K562 (cell line): ENCODE measurements around the gene AGPAT1. TPM values are rescaled to one million over a fixed set of nuclear protein-coding genes. Genes with fewer than 3 reads are reported as not detected.

ENCODE experiments used
- CBX1 ChIP-seq: sonication (generic); IDR thresholded peaks from 2 replicates; pipeline ENCODE4 v1.6.1; 2016; ENCODE audit warnings: antibody characterized with exemption, low read depth, mild to moderate bottlenecking
- CEBPG ChIP-seq, 3 experiments: fragments of 200-800 bp in 1 of 3; sonication (Bioruptor generic) in 1 of 3; sonication (generic) in 1 of 3; formaldehyde crosslinking in 1 of 3; IDR thresholded peaks in 2 of 3; conservative IDR thresholded peaks in 1 of 3; 2 replicates each; pipeline versions ENCODE4 v1.6.1 to v1.8.0; 2016 to 2022; ENCODE audit warnings: missing compliant biosample characterization in 2 of 3, missing genetic modification characterization in 2 of 3, mild to moderate bottlenecking in 1 of 3, missing genetic modification reagents in 1 of 3
- CHD4 ChIP-seq: fragments of 200-600 bp; sonication (generic); IDR thresholded peaks from 3 replicates; pipeline ENCODE4 v1.6.1; 2012; ENCODE audit warnings: low read depth, mild to moderate bottlenecking, mixed read lengths, low read length, inconsistent platforms; ENCODE audit not compliant: insufficient read depth, insufficient replicate concordance, poor library complexity, severe bottlenecking
- GATAD2B ChIP-seq: fragments of 450-650 bp; IDR thresholded peaks from 2 replicates; pipeline ENCODE4 v1.6.1; 2017; ENCODE audit warnings: mild to moderate bottlenecking, borderline replicate concordance
- HDAC6 ChIP-seq: IDR thresholded peaks from 2 replicates; pipeline ENCODE4 v1.6.1; 2012; ENCODE audit warnings: low read depth, mild to moderate bottlenecking, control low read depth, inconsistent platforms, low read length, moderate library complexity
- KDM1A ChIP-seq, 2 experiments: fragments of 450-650 bp; IDR thresholded peaks; 2 replicates each; pipeline ENCODE4 v1.6.1; 2016; ENCODE audit warnings: mild to moderate bottlenecking in 2 of 2
- KDM4B ChIP-seq, 2 experiments: fragments of 450-650 bp in 1 of 2; sonication (generic) in 1 of 2; IDR thresholded peaks; 2 replicates each; pipeline ENCODE4 v1.6.1; 2016 to 2017; ENCODE audit warnings: borderline replicate concordance in 2 of 2, antibody characterized with exemption in 1 of 2, low read depth in 1 of 2, mild to moderate bottlenecking in 1 of 2
- NCOA1 ChIP-seq: fragments of 450-650 bp; IDR thresholded peaks from 2 replicates; pipeline ENCODE4 v1.6.1; 2016; ENCODE audit warnings: low read depth
- NR2F6 ChIP-seq: fragments of 450-650 bp; formaldehyde crosslinking; IDR thresholded peaks from 2 replicates; pipeline ENCODE4 v1.4.0; 2020; ENCODE audit warnings: mild to moderate bottlenecking
- RFX1 ChIP-seq: fragments of 450-650 bp; IDR thresholded peaks from 2 replicates; pipeline ENCODE4 v1.6.1; 2016; ENCODE audit warnings: mild to moderate bottlenecking, moderate library complexity
- SMC3 ChIP-seq: conservative IDR thresholded peaks from 2 replicates; pipeline ENCODE4 v1.6.1; 2011; ENCODE audit warnings: low read depth, low read length, improper control_type of control experiment; ENCODE audit not compliant: insufficient read depth
- TBP ChIP-seq: optimal IDR thresholded peaks from 2 replicates; pipeline ENCODE3; 2011; ENCODE audit warnings: low read depth, low read length, improper control_type of control experiment
- polyA plus RNA-seq, 8 experiments: library from polyadenylated mRNA; depleted of rRNA in 4 of 8; stranded (reverse) in 5 of 8; unstranded in 3 of 8; fragments of >200 nt; fragmentation: Nextera tagmentation in 2 of 8; fragmentation: Illumina TruSeq in 1 of 8; extraction: Ambion mirVana in 2 of 8; extraction: Trizol in 1 of 8; gene quantifications; 2 replicates each; pipeline versions ENCODE4 v1.2.1 to v1.2.3, GENCODE V29; 2011 to 2014; ENCODE audit warnings: inconsistent platforms in 1 of 8, missing spikeins in 1 of 8
- total RNA-seq, 7 experiments: library from RNA; depleted of rRNA in 6 of 7; stranded (reverse); fragments of >200 nt in 6 of 7; fragmentation: Illumina TruSeq in 2 of 7; extraction: Trizol in 2 of 7; gene quantifications; 2 replicates each; pipeline versions ENCODE4 v1.2.1 to v1.2.3, GENCODE V29; 2011 to 2021; ENCODE audit warnings: low replicate concordance in 1 of 7
- TF ChIP-seq, protein P1 (sequence below): fragments of 450-650 bp; IDR thresholded peaks from 2 replicates; pipeline ENCODE4 v1.6.1; 2016; ENCODE audit warnings: borderline replicate concordance
- TF ChIP-seq, protein P2 (sequence below): fragments of 250-450 bp; sonication (Bioruptor Pico); IDR thresholded peaks from 2 replicates; pipeline ENCODE4 v1.4.0; 2020; ENCODE audit warnings: mild to moderate bottlenecking, moderate library complexity

The AGPAT1 gene
- total and polyA plus RNA-seq, 9 of the 15 experiments (the other 6 are each of a cell fraction or from before 2014, with no cell fraction given): 37.9 to 176 (median 69.4) TPM

DNA sequence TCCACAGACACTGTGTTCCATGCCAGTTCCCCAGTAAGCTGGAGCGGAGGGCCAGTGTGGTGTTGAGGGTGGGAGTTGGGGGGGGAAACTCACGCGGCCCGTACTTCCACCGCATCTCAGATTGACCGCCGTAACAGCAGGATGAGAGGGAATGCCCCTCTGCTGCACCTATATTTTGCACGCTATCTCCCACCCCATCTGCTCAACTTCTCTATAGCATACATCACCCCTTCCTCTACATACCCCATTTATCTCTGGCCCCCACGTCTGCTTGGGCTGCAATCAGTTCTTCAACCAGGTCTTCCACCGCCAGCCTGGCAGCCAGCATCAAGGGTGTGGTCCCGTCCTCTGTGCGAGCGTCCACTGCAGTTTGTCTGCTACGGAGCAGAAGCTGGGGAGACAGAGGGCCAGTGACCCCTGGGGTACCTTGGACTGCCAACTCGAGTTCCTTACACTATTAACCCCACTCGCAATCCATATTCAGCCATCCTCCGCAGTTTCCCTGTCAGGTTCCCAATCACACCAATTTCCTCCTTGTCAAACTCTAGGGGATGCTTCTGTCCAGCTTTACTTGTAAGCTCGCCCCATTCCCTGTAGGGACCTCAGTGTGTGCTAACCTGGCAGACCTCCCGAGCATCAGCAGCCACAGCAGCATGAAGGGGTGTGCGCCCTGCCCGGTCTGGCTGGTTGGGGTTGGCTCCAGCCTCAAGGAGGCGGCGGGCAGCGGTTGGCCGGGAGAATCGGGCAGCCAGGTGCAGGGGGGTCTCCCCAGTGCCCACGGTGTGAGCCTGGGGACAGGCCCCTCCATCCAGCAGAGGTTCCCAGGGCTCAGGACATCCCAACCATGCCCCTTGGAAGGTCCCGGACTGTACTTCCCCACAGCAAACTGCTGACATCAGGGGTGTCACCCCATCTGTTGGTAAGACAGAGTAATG lies 21.1 kb upstream of the AGPAT1 start (continued):
- TF ChIP-seq NR2F6 (no peak), KDM4B (IDR thresholded peaks at IDR 0.05; ENCODE audit: borderline replicate concordance in 2 of 2, low read depth in 1 of 2) (0 out of 4 replicates have a peak, but pooled peaks of 1 of the 2 experiments have one; percentile 10), NCOA1 (no peak), KDM1A (IDR thresholded peaks at IDR 0.05) (peak; percentile 2 to 55; a peak in 2 of 4 replicates), GATAD2B (no peak), SMC3 (no peak), TBP (no peak), HDAC6 (no peak), CBX1 (no peak), CEBPG (CRISPR knock-in tag; IDR thresholded peaks at IDR 0.05) (no peak), CEBPG (tag; conservative IDR thresholded peaks at IDR 0.05 in 1 of 2, IDR thresholded peaks at IDR 0.05 in 1 of 2) (no peak), CHD4 (no peak), RFX1 (no peak)
- TF ChIP-seq, protein P1, sequence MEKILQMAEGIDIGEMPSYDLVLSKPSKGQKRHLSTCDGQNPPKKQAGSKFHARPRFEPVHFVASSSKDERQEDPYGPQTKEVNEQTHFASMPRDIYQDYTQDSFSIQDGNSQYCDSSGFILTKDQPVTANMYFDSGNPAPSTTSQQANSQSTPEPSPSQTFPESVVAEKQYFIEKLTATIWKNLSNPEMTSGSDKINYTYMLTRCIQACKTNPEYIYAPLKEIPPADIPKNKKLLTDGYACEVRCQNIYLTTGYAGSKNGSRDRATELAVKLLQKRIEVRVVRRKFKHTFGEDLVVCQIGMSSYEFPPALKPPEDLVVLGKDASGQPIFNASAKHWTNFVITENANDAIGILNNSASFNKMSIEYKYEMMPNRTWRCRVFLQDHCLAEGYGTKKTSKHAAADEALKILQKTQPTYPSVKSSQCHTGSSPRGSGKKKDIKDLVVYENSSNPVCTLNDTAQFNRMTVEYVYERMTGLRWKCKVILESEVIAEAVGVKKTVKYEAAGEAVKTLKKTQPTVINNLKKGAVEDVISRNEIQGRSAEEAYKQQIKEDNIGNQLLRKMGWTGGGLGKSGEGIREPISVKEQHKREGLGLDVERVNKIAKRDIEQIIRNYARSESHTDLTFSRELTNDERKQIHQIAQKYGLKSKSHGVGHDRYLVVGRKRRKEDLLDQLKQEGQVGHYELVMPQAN: no peak
- TF ChIP-seq, protein P2, sequence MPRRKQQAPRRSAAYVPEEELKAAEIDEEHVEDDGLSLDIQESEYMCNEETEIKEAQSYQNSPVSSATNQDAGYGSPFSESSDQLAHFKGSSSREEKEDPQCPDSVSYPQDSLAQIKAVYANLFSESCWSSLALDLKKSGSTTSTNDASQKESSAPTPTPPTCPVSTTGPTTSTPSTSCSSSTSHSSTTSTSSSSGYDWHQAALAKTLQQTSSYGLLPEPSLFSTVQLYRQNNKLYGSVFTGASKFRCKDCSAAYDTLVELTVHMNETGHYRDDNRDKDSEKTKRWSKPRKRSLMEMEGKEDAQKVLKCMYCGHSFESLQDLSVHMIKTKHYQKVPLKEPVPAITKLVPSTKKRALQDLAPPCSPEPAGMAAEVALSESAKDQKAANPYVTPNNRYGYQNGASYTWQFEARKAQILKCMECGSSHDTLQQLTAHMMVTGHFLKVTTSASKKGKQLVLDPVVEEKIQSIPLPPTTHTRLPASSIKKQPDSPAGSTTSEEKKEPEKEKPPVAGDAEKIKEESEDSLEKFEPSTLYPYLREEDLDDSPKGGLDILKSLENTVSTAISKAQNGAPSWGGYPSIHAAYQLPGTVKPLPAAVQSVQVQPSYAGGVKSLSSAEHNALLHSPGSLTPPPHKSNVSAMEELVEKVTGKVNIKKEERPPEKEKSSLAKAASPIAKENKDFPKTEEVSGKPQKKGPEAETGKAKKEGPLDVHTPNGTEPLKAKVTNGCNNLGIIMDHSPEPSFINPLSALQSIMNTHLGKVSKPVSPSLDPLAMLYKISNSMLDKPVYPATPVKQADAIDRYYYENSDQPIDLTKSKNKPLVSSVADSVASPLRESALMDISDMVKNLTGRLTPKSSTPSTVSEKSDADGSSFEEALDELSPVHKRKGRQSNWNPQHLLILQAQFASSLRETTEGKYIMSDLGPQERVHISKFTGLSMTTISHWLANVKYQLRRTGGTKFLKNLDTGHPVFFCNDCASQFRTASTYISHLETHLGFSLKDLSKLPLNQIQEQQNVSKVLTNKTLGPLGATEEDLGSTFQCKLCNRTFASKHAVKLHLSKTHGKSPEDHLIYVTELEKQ (CRISPR knock-in tag): no peak
